Measurements from ENCODE around the gene SGCA.

SGCA gene

GRCh38 chr17:50134206-50135110 is 31.3 kb upstream of the SGCA start:
- no peak for DNase-seq (ENCODE audit: low read depth)

DNA sequence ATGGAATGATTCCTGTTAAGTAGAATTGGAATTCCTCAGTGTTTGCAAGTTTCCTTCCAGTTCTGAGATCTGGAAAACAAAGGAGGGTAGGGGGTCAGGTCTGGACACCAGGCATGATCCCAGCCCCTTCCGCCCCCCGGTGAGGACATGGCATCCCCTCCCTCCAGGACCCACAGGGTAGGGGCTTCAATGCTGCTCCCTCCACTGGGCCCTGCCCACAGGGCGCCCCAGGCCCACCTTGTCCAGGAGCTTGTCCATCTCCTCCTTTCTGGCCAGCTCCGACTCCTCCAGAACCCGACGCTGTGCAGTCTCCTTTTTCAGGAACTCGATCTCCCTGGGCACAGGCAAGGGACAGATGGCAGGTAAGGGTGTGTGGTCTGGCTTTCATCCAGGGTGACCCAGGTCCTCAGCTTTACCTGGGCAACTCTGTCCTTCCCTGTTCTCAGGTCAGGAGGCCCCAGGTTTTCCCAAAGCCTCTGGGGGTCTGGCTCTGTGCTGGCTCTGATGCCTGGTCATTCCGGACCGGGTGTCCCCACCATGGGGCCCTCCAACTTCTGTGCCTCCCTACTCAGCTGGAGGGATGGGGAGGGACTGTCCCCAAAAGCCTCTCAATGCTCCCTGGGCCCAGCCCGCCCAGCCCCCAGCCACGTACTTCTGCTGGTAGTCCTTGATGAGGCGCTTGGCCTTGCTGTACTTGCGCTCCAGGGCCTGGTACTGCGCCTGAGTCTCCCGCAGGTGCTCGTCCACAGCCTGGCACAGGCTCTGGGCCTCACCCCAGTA is 30.3 kb upstream of the SGCA start:
- DNase-seq (ENCODE audit: low read depth) = no peak

GRCh38 chr17:50136096-50136687 is 29.6 kb upstream of the SGCA start:
- no peak for DNase-seq (ENCODE audit: low read depth)

DNA sequence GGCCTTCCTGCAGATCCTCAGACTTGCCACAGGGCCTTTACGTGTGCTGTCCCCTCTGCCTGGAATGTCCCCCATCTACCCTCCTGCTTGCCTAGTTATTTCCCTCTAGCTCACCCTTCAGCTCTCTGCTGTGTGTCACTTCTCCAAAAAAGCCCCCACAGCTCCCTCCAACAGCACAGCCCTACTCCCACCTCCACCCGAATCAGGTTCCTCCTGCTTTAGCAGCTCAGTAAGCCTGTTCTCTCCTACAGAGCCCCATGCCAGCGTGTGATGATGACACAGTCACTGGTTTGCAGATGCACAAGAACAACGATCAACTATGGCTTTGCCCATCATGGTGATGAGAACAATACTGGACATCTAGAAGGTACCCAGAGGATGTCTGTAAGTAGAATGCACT is 28.8 kb upstream of the SGCA start:
- DNase-seq (ENCODE audit: low read depth) = no peak

DNA sequence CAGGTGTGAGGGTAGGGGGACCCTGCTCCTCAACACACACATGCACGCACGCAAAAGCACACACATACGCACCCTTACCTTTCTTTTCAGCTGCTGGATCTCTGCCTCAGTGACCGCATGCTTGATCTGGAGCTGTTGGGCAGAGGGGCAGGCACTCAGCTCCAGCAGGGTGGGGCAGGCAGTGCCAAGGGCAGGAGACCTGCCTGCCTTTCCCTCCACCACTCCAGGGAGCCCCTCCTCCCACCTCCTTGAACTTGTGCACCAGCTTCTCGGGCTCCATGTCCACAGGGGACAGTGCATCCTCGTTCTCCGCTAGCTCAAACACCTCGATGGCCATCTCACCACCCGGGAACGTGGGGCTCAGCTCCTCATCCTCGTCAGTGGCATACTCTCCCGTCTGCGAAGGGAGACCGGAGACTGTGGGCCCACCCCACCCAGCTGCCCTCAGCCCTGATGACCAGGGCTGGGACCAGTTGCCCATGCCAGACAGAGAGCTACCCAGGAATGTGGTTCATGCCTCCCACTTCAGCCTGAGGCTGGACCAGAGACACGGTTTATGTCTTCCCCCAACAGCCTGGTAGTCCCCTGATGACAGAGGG is 26.5 kb upstream of the SGCA start:
- DNase-seq (ENCODE audit: low read depth) = no peak

DNA sequence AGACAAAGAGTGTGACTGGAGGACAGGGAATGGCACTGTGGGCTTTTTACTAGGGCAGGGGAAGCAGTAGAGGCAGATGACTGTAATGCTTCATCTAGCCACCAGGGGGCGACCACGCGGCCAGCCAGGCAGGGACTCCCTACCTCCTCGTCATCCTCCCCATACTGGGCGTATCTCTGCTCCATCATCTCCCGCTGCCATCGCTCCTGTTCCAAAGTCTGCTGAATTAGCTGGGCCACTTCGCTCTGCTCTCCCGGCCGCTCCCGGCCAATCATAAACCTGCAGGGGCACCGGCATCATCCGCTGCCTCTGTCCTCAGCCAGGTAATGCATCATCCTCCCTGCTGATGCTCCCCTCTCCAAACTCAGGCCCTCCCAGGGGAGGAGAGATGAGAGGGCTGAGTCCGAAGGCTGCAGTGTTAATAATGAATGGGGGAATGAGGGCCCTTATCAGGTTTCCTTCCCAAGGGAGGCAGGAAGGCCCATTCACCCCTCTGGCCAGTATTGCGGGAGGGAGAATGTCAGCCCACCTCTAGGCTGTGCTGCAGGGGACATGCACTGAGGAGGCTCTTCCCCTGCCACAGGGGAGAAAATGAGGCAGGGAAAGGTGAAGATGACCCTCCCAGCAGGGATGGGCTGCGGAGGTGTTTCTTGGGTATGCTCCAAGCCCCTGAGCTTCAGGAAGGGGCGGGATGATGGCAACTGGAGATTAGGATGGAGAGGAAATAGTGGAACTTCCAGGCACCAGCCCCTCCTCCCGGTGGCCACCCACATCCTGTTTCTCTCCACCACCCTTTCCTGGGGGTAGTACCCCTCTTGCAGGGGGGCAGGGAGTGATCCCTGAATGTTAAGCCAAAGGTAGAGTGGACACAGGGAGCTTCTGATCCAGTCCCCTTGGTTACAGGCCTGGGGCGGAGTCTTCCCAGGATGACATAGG is 25.6 kb upstream of the SGCA start:
- DNase-seq (ENCODE audit: low read depth) = peak; percentile 66

GRCh38 chr17:50141026-50141744 is 24.6 kb upstream of the SGCA start:
- DNase-seq (ENCODE audit: low read depth) = no peak

- DNase-seq (ENCODE audit: low read depth) = no peak
Measured at GRCh38 chr17:50141745-50142110, 24.1 kb upstream of the SGCA start.

DNA sequence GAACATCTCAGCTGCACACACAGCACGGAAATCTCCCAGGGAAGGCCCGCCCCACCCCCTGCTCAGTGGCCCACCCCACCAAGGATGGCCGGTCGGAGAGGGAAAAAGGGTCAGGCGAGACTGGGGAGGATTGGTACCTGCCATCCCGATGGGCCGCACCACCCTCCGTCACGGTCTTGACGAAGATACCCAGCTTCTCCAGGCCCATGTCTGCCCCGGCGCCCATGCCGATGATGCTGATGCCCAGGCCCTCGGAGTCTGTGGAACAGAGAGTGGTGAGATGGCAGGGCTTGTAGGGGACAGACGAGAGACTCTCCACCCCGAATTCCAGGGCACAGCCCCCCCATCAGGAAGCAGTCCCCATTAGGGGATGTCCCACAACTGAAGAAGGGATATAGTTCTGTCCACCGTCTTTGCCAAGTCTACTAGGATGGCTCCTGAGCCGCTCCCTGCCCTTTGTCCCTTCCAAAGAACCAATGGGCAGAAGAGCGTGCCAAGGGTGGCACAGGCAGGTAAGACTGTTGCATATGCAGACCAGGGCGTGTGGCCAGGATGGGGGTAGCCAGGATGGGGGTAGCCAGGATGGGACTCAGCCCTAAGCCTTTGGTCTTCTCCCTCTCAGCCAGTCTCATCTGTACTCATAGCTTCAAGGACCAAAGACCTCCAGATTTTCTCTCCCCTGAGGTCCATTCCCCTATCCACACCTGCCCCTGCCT is 22.2 kb upstream of the SGCA start:
- DNase-seq (ENCODE audit: low read depth) = no peak

- no peak for DNase-seq (ENCODE audit: low read depth)
Measured at GRCh38 chr17:50144355-50144754, 21.4 kb upstream of the SGCA start.

DNA sequence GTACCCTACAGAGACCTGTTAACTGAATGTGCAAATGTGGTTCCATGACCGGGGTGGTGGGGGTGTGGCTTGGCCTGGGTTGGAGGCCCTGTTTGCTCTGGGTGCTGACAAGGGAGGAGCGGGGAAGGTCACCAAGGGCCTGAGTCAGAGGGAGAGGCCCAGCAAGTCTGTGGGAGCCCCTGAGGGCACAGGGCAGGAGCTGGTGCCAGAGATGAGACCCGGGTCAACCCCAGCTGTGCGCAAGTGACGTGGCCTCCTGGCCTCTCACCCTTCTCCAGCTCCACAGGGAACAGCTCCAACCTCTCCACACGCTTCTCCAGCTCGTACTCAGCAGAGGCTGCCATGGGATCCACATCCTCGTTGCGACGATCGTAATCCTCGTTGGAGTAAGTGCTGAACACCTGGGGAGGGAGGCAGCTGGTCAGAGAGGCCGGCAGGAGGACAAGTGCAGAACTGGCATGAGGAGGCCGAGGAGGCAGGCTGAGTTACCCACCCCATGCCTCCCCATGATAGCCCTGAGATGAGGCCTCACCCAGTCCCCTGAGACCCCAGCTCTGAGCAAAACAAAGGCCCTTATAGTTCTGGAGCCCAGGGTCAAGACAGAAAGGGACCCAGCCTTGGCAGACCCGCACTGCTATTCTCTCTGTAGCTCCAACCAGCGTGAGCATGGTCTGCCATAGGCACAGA is 20.8 kb upstream of the SGCA start:
- no peak for DNase-seq (ENCODE audit: low read depth)

DNA sequence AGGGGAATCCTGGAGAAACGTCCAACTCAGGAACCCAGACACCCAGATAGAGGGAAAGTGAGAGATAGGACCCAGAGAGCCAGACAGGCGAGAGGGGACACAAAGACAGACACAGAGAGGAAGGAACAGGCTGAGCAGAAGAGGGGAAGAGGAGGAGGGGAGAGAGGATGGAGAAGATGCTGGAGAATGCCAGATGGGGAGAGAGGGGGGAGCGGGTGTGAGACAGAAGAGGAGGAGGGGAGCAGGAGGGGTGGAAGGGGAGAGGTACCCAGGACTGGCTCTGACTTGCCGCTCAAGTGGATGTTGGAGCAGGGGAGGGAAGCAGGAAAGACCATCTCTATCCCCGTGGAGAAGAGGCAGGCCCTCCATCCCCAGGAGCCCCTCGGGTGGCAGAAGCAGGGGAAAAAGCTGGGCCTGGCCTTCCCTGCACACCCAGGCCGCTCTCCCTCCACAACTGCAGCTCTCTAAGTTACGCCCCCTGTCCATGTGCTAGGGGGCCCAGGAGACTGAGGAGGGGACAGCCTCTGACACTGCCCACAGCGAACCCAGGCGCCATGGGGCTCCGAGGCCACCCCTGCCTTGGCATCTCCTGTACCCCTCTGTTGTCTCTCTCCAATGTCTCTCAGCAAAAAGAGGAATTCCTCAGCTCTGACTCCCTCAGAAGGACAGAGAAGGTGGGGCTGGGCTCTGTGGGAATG is 20.1 kb upstream of the SGCA start:
- no peak for DNase-seq (ENCODE audit: low read depth)

- DNase-seq (ENCODE audit: low read depth) = no peak
Measured at GRCh38 chr17:50146230-50146926, 19.4 kb upstream of the SGCA start.

GRCh38 chr17:50146927-50147665 is 18.7 kb upstream of the SGCA start:
- no peak for DNase-seq (ENCODE audit: low read depth)

- no peak for DNase-seq (ENCODE audit: low read depth)
Measured at GRCh38 chr17:50147841-50148225, 18.0 kb upstream of the SGCA start.

DNA sequence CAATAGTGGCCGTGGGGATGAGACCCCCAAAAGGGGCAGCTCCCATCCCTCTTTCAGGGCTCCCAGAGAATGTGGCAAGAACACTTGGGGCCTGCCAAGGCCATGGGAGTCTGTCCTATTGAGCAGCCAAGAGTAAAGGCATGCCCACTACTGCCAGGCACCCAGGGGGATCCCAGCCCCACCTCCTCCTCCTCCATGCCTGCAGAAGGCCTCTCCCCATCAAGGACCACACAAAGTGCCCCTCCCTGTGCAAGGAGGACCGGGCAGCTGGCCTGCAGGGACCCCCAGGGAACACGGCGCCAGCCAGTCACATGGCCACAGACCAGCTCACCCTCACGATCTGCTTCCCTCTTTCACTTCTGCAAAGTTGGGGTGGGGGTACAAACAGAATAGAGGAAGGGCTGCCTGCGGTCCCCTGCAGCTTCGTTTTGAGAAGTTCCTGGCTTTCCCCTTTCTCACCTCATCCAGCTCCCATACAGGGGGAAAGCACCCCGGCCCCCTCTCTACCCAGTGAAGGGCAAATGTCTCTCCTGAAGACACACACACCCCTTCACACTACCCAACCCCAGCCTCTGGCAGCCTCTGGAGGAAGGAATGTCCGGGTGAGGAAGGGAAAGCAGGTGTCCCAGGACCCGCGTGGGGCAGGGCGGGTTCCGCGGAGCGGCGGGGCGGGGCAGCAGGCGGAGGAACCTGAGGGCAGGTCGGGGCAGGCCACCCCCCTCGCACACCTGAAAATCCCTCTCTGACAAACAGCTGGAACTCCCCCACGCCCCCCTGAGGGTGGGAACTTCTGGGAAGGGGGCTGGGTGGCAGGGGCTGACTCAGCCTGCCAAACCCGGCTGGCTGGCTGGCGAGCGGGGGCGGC is 17.3 kb upstream of the SGCA start:
- DNase-seq (ENCODE audit: low read depth) = peak; percentile 77

DNA sequence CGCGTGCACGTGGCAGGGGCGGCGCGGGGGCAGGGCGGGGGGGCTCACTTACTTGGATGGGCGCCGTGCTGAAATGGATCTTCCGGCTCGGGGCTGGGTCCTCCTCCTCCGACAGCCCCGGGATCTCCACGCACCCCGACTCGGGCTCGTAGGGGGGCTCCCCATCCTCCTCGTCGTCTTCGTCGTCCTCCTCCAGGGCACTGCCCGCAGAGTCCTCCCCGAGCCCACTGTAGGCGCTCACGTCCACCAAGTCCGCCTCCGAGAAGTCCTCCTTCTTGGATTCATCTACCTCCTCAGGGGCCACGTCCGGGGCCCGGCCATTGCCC is 16.8 kb upstream of the SGCA start:
- no peak for DNase-seq (ENCODE audit: low read depth)
